Activated CD8-positive, alpha-beta T cell treated with anti-CD3 and anti-CD28 coated beads for 36 hours (primary cell): Measurements from ENCODE around the gene CELSR1. TPM values are rescaled to one million over a fixed set of nuclear protein-coding genes. Genes with fewer than 3 reads are reported as not detected.

ENCODE experiments used
- ATAC-seq: fragments of 200-7000 bp; cut with Tn5 transposase; one replicate; pipeline ENCODE4 v1.10.0; 2021; ENCODE audit warnings: mild to moderate bottlenecking, moderate library complexity
- CTCF ChIA-PET: fragments of 350-600 bp; sonication (Branson Sonifier 250); formaldehyde crosslinking; loops from one replicate; lab custom pipeline; 2021; ENCODE audit warnings: antibody characterized with exemption; lab: Charles Lee
- POLR2A ChIA-PET: fragments of 350-600 bp; sonication (Branson Sonifier 250); formaldehyde crosslinking; loops from one replicate; lab custom pipeline; 2021; ENCODE audit warnings: antibody characterized with exemption; lab: Charles Lee
- DNase-seq: peaks from one replicate; pipeline ENCODE4 v3.0.0-alpha.2; 2020
- H3K27ac Mint-ChIP-seq: one replicate; pipeline ENCODE4 v1.8.0; 2021; ENCODE audit warnings: mild to moderate bottlenecking, mixed read lengths
- H3K27me3 Mint-ChIP-seq: one replicate; pipeline ENCODE4 v1.8.0; 2021; ENCODE audit warnings: mixed read lengths
- H3K36me3 Mint-ChIP-seq: one replicate; pipeline ENCODE4 v1.8.0; 2021; ENCODE audit warnings: low read depth, mixed read lengths
- H3K4me1 Mint-ChIP-seq: one replicate; pipeline ENCODE4 v1.8.0; 2021; ENCODE audit warnings: low read depth, mixed read lengths
- H3K4me3 Mint-ChIP-seq: one replicate; pipeline ENCODE4 v1.8.0; 2021; ENCODE audit warnings: mild to moderate bottlenecking, moderate library complexity, mixed read lengths
- H3K9me3 Mint-ChIP-seq: one replicate; pipeline ENCODE4 v1.8.0; 2021; ENCODE audit warnings: mixed read lengths
- intact Hi-C: fragments of 100-400 bp; cut with micrococcal nuclease; formaldehyde crosslinking; loops from one replicate; pipeline ENCODE4 v1.10.0; 2022
- total RNA-seq, 2 experiments: library from RNA; stranded (reverse); gene quantifications; one replicate each; pipeline ENCODE4 v1.2.3, GENCODE V29; 2021
- TF ChIP-seq, protein P1 (sequence below): fragments of 200-600 bp; IDR thresholded peaks from one replicate; pipeline ENCODE4 v1.8.0; 2022; ENCODE audit warnings: antibody characterized with exemption, mild to moderate bottlenecking

CELSR1 gene
- total RNA-seq, 2 experiments from 2014 or later = 0.25 to 0.36 TPM

DNA sequence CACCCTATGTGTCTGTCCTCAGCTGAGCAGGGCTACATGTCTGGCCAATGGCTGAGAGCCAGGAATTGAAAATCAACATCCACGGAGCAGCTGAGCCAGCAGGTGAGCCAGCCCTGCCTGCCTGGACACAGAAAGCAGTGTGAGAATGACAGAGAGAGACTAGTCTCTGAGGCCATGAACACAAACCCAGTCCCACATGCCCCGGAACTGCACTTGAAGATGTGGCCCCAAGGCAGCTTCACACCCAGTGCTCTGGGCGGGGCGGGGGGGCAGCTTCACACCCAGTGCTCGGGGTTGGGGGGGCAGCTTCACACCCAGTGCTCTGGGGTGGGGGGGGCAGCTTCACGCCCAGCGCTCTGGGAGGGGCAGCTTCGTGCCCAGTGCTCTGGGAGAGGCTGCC is 164.3 kb downstream of the CELSR1 start:
- H3K4me3 Mint-ChIP-seq = no peak overlapping the region
- H3K27me3 Mint-ChIP-seq = peaks cover 3% of the 10 kb centered on the region
- ChIA-PET CTCF (no interaction called here), POLR2A (no interaction called here)
- peaks cover 36% of the 10 kb centered on the region for H3K4me1 Mint-ChIP-seq
- DNase-seq = no peak
- no peak for ATAC-seq
- no peak overlapping the region for H3K27ac Mint-ChIP-seq
- H3K9me3 Mint-ChIP-seq = peaks cover 10% of the 10 kb centered on the region
- TF ChIP-seq, protein P1, sequence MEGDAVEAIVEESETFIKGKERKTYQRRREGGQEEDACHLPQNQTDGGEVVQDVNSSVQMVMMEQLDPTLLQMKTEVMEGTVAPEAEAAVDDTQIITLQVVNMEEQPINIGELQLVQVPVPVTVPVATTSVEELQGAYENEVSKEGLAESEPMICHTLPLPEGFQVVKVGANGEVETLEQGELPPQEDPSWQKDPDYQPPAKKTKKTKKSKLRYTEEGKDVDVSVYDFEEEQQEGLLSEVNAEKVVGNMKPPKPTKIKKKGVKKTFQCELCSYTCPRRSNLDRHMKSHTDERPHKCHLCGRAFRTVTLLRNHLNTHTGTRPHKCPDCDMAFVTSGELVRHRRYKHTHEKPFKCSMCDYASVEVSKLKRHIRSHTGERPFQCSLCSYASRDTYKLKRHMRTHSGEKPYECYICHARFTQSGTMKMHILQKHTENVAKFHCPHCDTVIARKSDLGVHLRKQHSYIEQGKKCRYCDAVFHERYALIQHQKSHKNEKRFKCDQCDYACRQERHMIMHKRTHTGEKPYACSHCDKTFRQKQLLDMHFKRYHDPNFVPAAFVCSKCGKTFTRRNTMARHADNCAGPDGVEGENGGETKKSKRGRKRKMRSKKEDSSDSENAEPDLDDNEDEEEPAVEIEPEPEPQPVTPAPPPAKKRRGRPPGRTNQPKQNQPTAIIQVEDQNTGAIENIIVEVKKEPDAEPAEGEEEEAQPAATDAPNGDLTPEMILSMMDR = no peak
- intact Hi-C loops = no loop called here
- H3K36me3 Mint-ChIP-seq = peaks cover 3% of the 10 kb centered on the region

DNA sequence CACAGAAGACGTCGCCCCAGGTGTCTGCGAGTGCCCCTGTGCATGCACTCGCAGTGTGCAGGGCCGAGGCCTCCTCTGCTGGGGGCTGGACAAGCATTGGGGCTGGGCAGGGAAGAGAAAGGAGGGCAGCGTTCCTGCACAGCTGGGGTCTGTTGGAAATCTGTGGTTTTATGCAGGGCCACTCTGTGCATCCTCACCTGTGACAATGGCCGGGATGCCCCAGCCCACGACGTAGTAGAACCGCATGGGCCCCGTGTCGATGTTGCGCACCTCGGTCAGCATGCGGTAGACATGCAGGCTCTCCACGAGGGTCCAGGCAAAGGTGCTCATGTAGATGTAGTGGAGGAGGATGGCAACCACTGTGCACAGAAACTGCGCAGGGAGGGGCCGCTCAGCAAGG is 164.7 kb downstream of the CELSR1 start:
- no peak for ATAC-seq
- Mint-ChIP-seq H3K27me3 (peaks cover 5% of the 10 kb centered on the region), H3K36me3 (peaks cover 3% of the 10 kb centered on the region), H3K4me1 (peaks cover 38% of the 10 kb centered on the region), H3K9me3 (peaks cover 10% of the 10 kb centered on the region), H3K27ac (no peak overlapping the region), H3K4me3 (no peak overlapping the region)
- TF ChIP-seq, protein P1 = no peak
- intact Hi-C loops = no loop called here
- POLR2A ChIA-PET = no interaction called here
- CTCF ChIA-PET = no interaction called here
- DNase-seq = no peak

DNA sequence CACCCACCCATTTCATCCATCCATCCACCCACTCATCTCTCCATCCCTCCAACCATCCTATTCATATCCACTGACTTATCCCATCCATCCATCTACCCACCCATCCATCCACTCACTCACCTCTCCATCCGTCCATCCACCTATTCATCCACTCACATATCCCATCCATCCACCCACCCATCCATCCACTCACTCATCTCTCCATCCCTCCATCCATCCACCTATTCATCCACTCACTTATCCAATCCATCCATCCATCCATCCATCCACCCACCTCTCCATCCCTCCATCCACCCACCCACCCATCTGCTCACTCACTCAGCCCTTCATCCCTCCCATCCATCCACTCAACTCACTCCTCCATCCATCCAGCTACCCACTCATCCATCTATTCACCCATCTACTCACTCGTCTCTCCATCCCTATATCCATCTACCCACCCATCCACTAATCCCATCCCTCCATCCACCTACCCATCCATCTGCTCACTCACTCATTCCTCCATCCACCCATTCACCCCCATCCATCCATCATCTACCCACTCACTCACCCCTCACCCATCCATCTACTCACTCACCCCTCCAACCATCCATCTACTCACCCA is 165.7 kb downstream of the CELSR1 start:
- intact Hi-C loops = no loop called here
- Mint-ChIP-seq H3K4me1 (peaks cover 38% of the 10 kb centered on the region), H3K9me3 (peaks cover 10% of the 10 kb centered on the region), H3K4me3 (no peak overlapping the region), H3K36me3 (peaks cover 3% of the 10 kb centered on the region), H3K27me3 (peaks cover 5% of the 10 kb centered on the region), H3K27ac (no peak overlapping the region)
- CTCF ChIA-PET = no interaction called here
- TF ChIP-seq, protein P1 = no peak
- ATAC-seq (no peak), DNase-seq (no peak)
- POLR2A ChIA-PET = interaction anchor here (0.7 kb wide), 1 partner anchor 13 kb away, joined by 5 read pairs; no protein-coding TSS in a partner anchor

DNA sequence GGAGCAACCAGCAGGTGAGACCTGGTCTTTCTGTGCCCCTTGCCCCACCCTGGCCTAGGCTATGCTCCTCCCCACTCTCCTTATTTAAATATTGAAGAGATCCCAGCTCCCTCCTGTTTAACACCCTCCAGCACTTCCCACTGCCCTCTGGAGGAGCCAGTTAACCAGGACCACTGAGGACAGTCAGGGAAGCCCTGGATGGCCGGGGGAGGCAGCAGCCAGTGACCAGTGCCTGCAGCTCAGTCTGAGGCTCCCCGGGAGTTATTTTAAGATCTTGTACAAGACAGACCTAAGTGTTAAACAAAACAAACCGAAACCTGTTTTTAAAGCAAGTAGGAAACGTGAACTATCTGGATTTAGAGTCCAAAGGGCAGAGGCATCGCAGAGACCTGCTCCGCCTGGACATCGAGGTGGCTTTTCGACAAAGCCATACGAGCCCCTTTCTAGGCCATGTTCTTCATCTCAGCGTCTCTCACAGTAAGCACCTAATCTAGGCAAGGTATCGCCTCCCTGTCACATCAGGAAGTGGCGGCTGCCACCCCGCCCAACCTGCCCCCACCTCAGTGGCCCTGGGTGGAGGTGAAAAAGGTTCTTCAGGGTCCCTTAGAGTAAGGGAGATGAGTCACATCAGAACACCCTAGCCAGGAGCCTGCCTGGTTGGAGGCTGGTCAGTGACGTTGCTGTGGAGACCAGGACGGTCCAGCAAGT is 166.7 kb downstream of the CELSR1 start:
- Mint-ChIP-seq H3K27me3 (peaks cover 5% of the 10 kb centered on the region), H3K4me1 (peaks cover 38% of the 10 kb centered on the region), H3K9me3 (peaks cover 6% of the 10 kb centered on the region), H3K36me3 (peaks cover 3% of the 10 kb centered on the region), H3K4me3 (no peak overlapping the region), H3K27ac (no peak overlapping the region)
- CTCF ChIA-PET = interaction anchor here (0.5 to 1.6 kb wide), 3 partner anchors 171 to 646 kb away, joined by 3 to 5 read pairs (median 4); no protein-coding TSS in a partner anchor
- TF ChIP-seq, protein P1 = no peak
- DNase-seq (peak; percentile 42), ATAC-seq (peak; percentile 59)
- intact Hi-C loops = no loop called here
- POLR2A ChIA-PET = interaction anchor here (0.7 kb wide), 1 partner anchor 14 kb away, joined by 5 read pairs; no protein-coding TSS in a partner anchor
